PC-3 (cell line): ENCODE measurements around the gene MTG1. TPM values are rescaled to one million over a fixed set of nuclear protein-coding genes. Genes with fewer than 3 reads are reported as not detected.
A peak's percentile ranks its signal among the peaks of the same experiment; 100 is the strongest.

Source experiments
- ATAC-seq: fragments of 200-7000 bp; cut with Tn5 transposase; 2 replicates; pipeline ENCODE4 v1.9.1; 2020; ENCODE audit warnings: mild to moderate bottlenecking, moderate library complexity
- BruUV-seq: library from RNA; stranded (reverse); fragments of 400-500 nt; replicated peaks from 2 replicates; lab custom pipeline; 2021; lab: Mats Ljungman, UMichigan
- CTCF ChIA-PET: fragments of 300-600 bp; sonication (Branson Sonifier 250); formaldehyde crosslinking; loops from one replicate; lab custom pipeline; 2022; ENCODE audit warnings: antibody characterized with exemption; lab: Charles Lee
- POLR2A ChIA-PET: fragments of 300-600 bp; sonication (Branson Sonifier 250); formaldehyde crosslinking; loops from one replicate; lab custom pipeline; 2022; ENCODE audit warnings: antibody characterized with exemption; ENCODE audit not compliant: unreplicated experiment; lab: Charles Lee
- DNase-seq: peaks from one replicate; pipeline ENCODE4 v3.0.0-alpha.2; 2015
- H2AFZ ChIP-seq: fragments of 300-600 bp; sonication (generic); 2 replicates; pipeline ENCODE4 v1.6.0; 2016; ENCODE audit warnings: antibody characterized with exemption, low read length
- H3F3A ChIP-seq: fragments of 300-600 bp; sonication (generic); one replicate; pipeline ENCODE4 v1.6.0; 2017; ENCODE audit warnings: antibody characterized with exemption, low read length, control low read depth, mild to moderate bottlenecking; ENCODE audit not compliant: unreplicated experiment
- H3K27ac ChIP-seq: fragments of 300-600 bp; sonication (generic); 2 replicates; pipeline ENCODE4 v1.5.1; 2016; ENCODE audit warnings: mild to moderate bottlenecking, low read length
- H3K27me3 ChIP-seq: fragments of 300-600 bp; sonication (generic); 2 replicates; pipeline ENCODE4 v1.6.1; 2016; ENCODE audit warnings: low read length, mixed read lengths
- H3K36me3 ChIP-seq: fragments of 300-600 bp; sonication (generic); 2 replicates; pipeline ENCODE4 v1.6.1; 2016; ENCODE audit warnings: low read depth, mixed run types, low read length, mixed read lengths
- H3K4me1 ChIP-seq: fragments of 300-600 bp; sonication (generic); 2 replicates; pipeline ENCODE4 v1.5.1; 2016; ENCODE audit warnings: low read length; ENCODE audit not compliant: insufficient read depth
- H3K4me2 ChIP-seq: fragments of 300-600 bp; sonication (generic); 2 replicates; pipeline ENCODE4 v1.6.0; 2016; ENCODE audit warnings: low read length
- H3K4me3 ChIP-seq: fragments of 300-600 bp; sonication (generic); 2 replicates; pipeline ENCODE4 v1.5.1; 2016; ENCODE audit warnings: mild to moderate bottlenecking, low read length, mixed read lengths
- H3K79me2 ChIP-seq: fragments of 300-600 bp; sonication (generic); 2 replicates; pipeline ENCODE4 v1.6.1; 2017; ENCODE audit warnings: low read length, mixed read lengths
- H3K9ac ChIP-seq: fragments of 300-600 bp; sonication (generic); 2 replicates; pipeline ENCODE4 v1.6.0; 2016; ENCODE audit warnings: mild to moderate bottlenecking, low read length
- H3K9me2 ChIP-seq: fragments of 300-600 bp; sonication (generic); replicated peaks from 2 replicates; pipeline ENCODE4 v1.6.1; 2016; ENCODE audit warnings: mixed run types, low read length, mixed read lengths
- H3K9me3 ChIP-seq: fragments of 300-600 bp; sonication (generic); 2 replicates; pipeline ENCODE4 v1.6.1; 2016; ENCODE audit warnings: low read length, mixed read lengths
- H4K20me1 ChIP-seq: fragments of 300-600 bp; sonication (generic); 2 replicates; pipeline ENCODE4 v1.6.1; 2016; ENCODE audit warnings: low read length, mixed read lengths
- EZH2 ChIP-seq: fragments of 300-600 bp; sonication (generic); IDR thresholded peaks from one replicate; pipeline ENCODE4 v1.6.1; 2017; ENCODE audit warnings: antibody characterized with exemption, mild to moderate bottlenecking, low read length; ENCODE audit not compliant: unreplicated experiment
- EZH2phosphoT487 ChIP-seq: fragments of 300-600 bp; sonication (generic); IDR thresholded peaks from 2 replicates; pipeline ENCODE4 v1.6.1; 2018; ENCODE audit warnings: mild to moderate bottlenecking, antibody characterized with exemption, low read length, borderline replicate concordance
- intact Hi-C: fragments of 100-400 bp; cut with micrococcal nuclease; formaldehyde crosslinking; loops from 2 replicates; pipeline ENCODE4 v1.9.0; 2023
- total RNA-seq: library from RNA; depleted of rRNA; stranded (reverse); fragments of >200 nt; gene quantifications from 2 replicates; pipeline ENCODE4 v1.2.3, GENCODE V29; 2014
- TF ChIP-seq, protein P1 (sequence below): fragments of 300-600 bp; sonication (generic); conservative IDR thresholded peaks from 2 replicates; pipeline ENCODE4 v1.5.1; 2017; ENCODE audit warnings: antibody characterized with exemption, low read depth, mild to moderate bottlenecking, low read length

MTG1 gene
- total RNA-seq, 1 experiment from 2014 or later, result 39.4 TPM

DNA sequence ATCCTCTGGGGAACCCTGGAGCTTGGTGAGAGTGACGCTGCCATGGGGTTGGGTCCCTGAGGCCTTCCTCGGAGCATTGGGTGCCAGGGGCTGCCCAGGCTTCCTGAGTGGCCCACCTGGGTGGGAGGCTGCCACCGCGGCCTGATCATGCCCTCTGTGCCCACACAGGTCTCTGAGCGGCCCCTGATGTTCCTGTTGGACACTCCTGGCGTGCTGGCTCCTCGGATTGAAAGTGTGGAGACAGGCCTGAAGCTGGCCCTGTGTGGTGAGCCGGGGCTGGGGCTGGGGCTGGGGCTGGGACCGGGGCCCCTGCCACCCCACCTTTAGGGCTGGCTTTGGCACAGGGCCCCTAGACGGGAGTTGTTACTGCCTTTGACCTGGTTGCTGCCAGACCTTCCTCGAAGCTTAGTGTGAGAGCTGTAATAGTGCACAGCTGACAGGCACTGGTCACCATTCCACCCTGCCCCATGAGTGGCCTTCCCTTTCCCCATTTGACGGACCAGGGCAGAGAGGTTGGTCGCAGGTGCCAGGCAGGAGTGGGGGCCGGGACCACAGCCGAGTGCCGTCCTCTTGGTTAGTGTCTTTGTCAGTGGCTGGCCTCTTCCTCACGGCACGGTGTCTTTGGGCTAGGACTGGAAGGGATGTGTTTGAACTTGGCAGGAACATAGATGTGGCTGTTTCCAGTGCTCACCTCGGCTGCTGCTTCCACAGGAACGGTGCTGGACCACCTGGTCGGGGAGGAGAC is 8.2 kb downstream of the MTG1 start:
- Histone ChIP-seq H2AFZ (no peak overlapping the region), H3F3A (no peaks in the 10 kb centered on the region), H3K36me3 (peaks cover 17% of the 10 kb centered on the region), H3K27me3 (no peaks in the 10 kb centered on the region), H3K4me1 (peaks cover 9% of the 10 kb centered on the region), H3K4me2 (no peak overlapping the region), H3K9me2 (no peaks in the 10 kb centered on the region), H3K9me3 (no peaks in the 10 kb centered on the region), H3K4me3 (no peak overlapping the region), H3K9ac (no peak overlapping the region), H4K20me1 (peaks cover 7% of the 10 kb centered on the region; the same call in 1 of the 2 replicates), H3K79me2 (peaks cover 54% of the 10 kb centered on the region), H3K27ac (0 out of 2 replicates have a peak overlapping the region, but pooled peaks have one; percentile 5)
- ChIA-PET CTCF (no interaction called here), POLR2A (no interaction called here)
- no peak for ATAC-seq
- no peak for DNase-seq
- TF ChIP-seq, protein P1, sequence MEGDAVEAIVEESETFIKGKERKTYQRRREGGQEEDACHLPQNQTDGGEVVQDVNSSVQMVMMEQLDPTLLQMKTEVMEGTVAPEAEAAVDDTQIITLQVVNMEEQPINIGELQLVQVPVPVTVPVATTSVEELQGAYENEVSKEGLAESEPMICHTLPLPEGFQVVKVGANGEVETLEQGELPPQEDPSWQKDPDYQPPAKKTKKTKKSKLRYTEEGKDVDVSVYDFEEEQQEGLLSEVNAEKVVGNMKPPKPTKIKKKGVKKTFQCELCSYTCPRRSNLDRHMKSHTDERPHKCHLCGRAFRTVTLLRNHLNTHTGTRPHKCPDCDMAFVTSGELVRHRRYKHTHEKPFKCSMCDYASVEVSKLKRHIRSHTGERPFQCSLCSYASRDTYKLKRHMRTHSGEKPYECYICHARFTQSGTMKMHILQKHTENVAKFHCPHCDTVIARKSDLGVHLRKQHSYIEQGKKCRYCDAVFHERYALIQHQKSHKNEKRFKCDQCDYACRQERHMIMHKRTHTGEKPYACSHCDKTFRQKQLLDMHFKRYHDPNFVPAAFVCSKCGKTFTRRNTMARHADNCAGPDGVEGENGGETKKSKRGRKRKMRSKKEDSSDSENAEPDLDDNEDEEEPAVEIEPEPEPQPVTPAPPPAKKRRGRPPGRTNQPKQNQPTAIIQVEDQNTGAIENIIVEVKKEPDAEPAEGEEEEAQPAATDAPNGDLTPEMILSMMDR, result no peak
- TF ChIP-seq EZH2 (no peak), EZH2phosphoT487 (no peak)
- BruUV-seq, result no TSS peak
- intact Hi-C loops, result no loop called here

DNA sequence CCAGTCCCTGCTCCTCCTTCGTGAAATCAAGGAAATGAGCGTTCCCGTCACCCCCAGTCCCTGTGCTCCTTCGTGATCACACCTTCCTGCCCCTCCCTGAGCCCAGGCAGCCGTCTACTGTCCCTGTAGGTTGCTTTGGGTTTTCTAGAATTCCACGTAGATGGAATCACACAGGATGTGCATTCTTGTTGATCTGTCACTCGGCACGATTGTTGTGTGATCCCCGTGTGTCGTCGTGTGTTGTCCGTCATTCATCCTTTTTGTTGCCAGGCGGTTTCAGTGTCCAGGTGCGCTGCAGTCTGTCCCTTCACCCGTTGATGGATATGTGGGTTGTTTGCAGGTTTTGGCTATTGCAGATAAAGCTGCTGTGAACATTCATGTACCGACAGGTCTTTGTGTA is 9.4 kb downstream of the MTG1 start:
- peaks cover 63% of the 10 kb centered on the region for H3K79me2 ChIP-seq
- no peaks in the 10 kb centered on the region for H3K27me3 ChIP-seq
- intact Hi-C loops, result no loop called here
- DNase-seq (no peak), ATAC-seq (no peak)
- no peak overlapping the region for H3K4me3 ChIP-seq
- peaks cover under 1% of the 10 kb centered on the region for H3K4me1 ChIP-seq
- H3K9me3 ChIP-seq, result no peaks in the 10 kb centered on the region
- TF ChIP-seq EZH2phosphoT487 (no peak), EZH2 (no peak)
- TF ChIP-seq, protein P1, result no peak
- peak overlapping the region; percentile 11; the same call in 1 of the 2 replicates for H3K27ac ChIP-seq
- ChIA-PET POLR2A (no interaction called here), CTCF (no interaction called here)
- no peak overlapping the region for H3K4me2 ChIP-seq
- no TSS peak for BruUV-seq
- no peaks in the 10 kb centered on the region for H3F3A ChIP-seq
- H2AFZ ChIP-seq, result no peak overlapping the region
- peaks cover 21% of the 10 kb centered on the region for H3K36me3 ChIP-seq
- peaks cover 7% of the 10 kb centered on the region; the same call in 1 of the 2 replicates for H4K20me1 ChIP-seq
- no peak overlapping the region for H3K9ac ChIP-seq
- no peaks in the 10 kb centered on the region for H3K9me2 ChIP-seq

- TF ChIP-seq EZH2phosphoT487, result no peak
- TF ChIP-seq, protein P1, result no peak
- TF ChIP-seq EZH2, result no peak
- Histone ChIP-seq H3K9me3 (no peaks in the 10 kb centered on the region), H3K4me1 (no peaks in the 10 kb centered on the region; the same call in 1 of the 2 replicates), H3K79me2 (peaks cover 63% of the 10 kb centered on the region), H3K4me3 (no peak overlapping the region), H4K20me1 (peaks cover 7% of the 10 kb centered on the region; the same call in 1 of the 2 replicates), H3K27me3 (no peaks in the 10 kb centered on the region), H3K27ac (peak overlapping the region; percentile 11; the same call in 1 of the 2 replicates), H2AFZ (no peak overlapping the region), H3K9ac (no peak overlapping the region), H3K4me2 (no peak overlapping the region), H3K36me3 (peaks cover 22% of the 10 kb centered on the region), H3F3A (no peaks in the 10 kb centered on the region), H3K9me2 (no peaks in the 10 kb centered on the region)
- ChIA-PET POLR2A (no interaction called here), CTCF (no interaction called here)
- DNase-seq (no peak), ATAC-seq (no peak)
- no TSS peak for BruUV-seq
- intact Hi-C loops, result no loop called here
These were observed 9.8 kb downstream of the MTG1 start for GRCh38 chr10:133403784-133404183.
